Measurements from ENCODE around the gene SLC38A6.

DNA sequence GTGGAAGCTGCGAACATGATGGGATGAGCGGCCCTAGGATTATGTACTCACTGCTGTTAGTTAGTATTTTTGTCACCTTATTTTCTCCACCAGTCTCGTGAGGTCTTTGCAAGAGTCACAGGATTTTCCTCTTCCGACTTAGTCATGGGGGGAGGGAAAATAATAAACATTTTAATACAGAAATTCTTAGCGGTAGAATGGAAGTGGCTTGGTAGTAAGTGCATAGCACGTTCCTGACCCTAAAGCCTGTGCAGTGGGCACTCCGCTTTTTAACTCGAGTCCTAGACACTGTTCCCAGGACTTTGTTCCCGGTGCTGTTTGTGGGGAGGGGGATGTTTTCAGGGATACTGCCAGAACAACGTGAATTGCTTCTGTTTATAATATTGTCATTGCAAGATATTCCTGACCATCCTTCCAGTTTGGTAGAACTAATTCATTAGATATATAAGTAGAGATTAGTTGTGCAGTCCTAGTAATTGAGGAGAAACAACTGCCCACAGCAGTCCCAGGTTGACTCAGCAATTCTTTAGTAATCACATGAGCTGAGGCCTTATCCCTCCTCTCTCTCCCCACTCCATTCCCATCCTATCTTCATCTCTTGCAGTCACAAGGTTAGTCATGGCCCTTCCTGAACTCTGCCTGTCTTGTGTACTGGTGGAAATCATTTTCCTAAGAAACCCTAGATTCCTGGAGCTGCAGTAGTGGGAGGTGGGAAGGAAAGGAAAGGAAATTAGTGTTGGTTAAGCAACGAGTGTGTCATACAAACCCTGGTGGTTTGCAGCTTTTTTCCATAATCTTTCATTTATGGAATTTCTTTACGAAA, 799 bp downstream of the SLC38A6 start:
- TF ChIP-seq, protein P1, sequence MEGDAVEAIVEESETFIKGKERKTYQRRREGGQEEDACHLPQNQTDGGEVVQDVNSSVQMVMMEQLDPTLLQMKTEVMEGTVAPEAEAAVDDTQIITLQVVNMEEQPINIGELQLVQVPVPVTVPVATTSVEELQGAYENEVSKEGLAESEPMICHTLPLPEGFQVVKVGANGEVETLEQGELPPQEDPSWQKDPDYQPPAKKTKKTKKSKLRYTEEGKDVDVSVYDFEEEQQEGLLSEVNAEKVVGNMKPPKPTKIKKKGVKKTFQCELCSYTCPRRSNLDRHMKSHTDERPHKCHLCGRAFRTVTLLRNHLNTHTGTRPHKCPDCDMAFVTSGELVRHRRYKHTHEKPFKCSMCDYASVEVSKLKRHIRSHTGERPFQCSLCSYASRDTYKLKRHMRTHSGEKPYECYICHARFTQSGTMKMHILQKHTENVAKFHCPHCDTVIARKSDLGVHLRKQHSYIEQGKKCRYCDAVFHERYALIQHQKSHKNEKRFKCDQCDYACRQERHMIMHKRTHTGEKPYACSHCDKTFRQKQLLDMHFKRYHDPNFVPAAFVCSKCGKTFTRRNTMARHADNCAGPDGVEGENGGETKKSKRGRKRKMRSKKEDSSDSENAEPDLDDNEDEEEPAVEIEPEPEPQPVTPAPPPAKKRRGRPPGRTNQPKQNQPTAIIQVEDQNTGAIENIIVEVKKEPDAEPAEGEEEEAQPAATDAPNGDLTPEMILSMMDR (IDR thresholded peaks at IDR 0.05): no peak
- TF ChIP-seq POLR2A (IDR thresholded peaks at IDR 0.05): no peak
